Renal cortical epithelial cell (primary cell): ENCODE results near the gene SAMD4A. TPM values are rescaled to one million over a fixed set of nuclear protein-coding genes. Genes with fewer than 3 reads are reported as not detected.

Experiments
- DNase-seq: peaks from one replicate; pipeline ENCODE4 v3.0.0-alpha.2; 2011; ENCODE audit warnings: low read depth
- total RNA-seq: library from RNA; depleted of rRNA; stranded (reverse); fragments of >200 nt; gene quantifications from 2 replicates; pipeline ENCODE4 v1.2.3, GENCODE V29; 2014

SAMD4A gene
- total RNA-seq, 1 donor from 2014 or later = 81.5 TPM

GRCh38 chr14:54680651-54681050 is 113.7 kb downstream of the SAMD4A start:
- DNase-seq = no peak

- no peak for DNase-seq
Measured at GRCh38 chr14:54681811-54682261, 114.9 kb downstream of the SAMD4A start.

- DNase-seq = no peak
Measured at GRCh38 chr14:54682578-54682977, 115.7 kb downstream of the SAMD4A start.

GRCh38 chr14:54683882-54684794 is 117.2 kb downstream of the SAMD4A start:
- peak; percentile 84 for DNase-seq

- DNase-seq = no peak
Measured at GRCh38 chr14:54685286-54685845, 118.4 kb downstream of the SAMD4A start.

GRCh38 chr14:54686219-54686870 is 119.4 kb downstream of the SAMD4A start:
- DNase-seq = peak; percentile 89

GRCh38 chr14:54686871-54687749 is 120.2 kb downstream of the SAMD4A start:
- no peak for DNase-seq

- DNase-seq = no peak
Measured at GRCh38 chr14:54687750-54688119, 120.8 kb downstream of the SAMD4A start.

- DNase-seq = no peak
Measured at GRCh38 chr14:54688229-54688628, 121.3 kb downstream of the SAMD4A start.

GRCh38 chr14:54689928-54690327 is 123.0 kb downstream of the SAMD4A start:
- DNase-seq = no peak

- DNase-seq = no peak
Measured at GRCh38 chr14:54690887-54691286, 124.0 kb downstream of the SAMD4A start.

GRCh38 chr14:54691525-54692283 is 124.8 kb downstream of the SAMD4A start:
- peak; percentile 74 for DNase-seq

- no peak for DNase-seq
Measured at GRCh38 chr14:54692284-54692772, 125.4 kb downstream of the SAMD4A start.

GRCh38 chr14:54693761-54694160 is 126.8 kb downstream of the SAMD4A start:
- DNase-seq = no peak

GRCh38 chr14:54695196-54695595 is 128.3 kb downstream of the SAMD4A start:
- DNase-seq = no peak

GRCh38 chr14:54697001-54697400 is 130.1 kb downstream of the SAMD4A start:
- peak; percentile 35 for DNase-seq

- peak; percentile 41 for DNase-seq
Measured at GRCh38 chr14:54697803-54698202, 130.9 kb downstream of the SAMD4A start.

GRCh38 chr14:54698501-54698900 is 131.6 kb downstream of the SAMD4A start:
- no peak for DNase-seq

- peak; percentile 59 for DNase-seq
Measured at GRCh38 chr14:54698966-54699530, 132.1 kb downstream of the SAMD4A start.

GRCh38 chr14:54699735-54700134 is 132.8 kb downstream of the SAMD4A start:
- no peak for DNase-seq
